Measurements from ENCODE around the gene PLK3.
"Not testable (repeated sequence)": the region's sequence is repeated elsewhere in the genome, so short reads cannot be mapped to it uniquely, and the experiment has no call there.

Gene PLK3

DNA sequence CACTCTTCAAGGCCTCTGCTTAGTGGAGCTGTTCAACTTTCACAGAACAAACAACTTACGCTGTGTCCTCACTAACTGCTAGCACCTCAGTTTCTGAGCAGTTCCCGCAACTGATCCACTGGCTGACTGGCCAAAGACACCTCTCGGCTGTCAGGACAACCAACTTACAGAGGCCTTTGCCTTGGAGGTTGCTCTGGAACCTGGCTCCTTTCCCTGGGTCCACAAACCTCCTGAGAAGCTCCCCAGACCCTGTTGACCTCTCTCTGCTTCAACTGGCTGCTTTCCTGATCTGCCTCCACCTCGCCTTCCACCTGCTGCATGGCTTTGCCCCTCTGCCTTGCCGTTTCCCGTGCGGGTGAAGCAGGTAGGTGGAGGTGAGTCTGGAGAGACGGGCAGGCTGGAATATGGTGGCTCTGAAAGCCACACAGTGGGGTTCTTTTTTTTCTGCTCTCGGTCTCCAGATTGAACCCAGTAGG lies 21.1 kb downstream of the PLK3 start:
- Histone ChIP-seq H3K9me3 (ENCODE audit: insufficient read depth, low read length) (no peaks in the 10 kb centered on the region), H3K4me2 (ENCODE audit: low read length) (peak overlapping the region; percentile 100), H3K27ac (ENCODE audit: low read length) (no peak overlapping the region), H4K20me1 (ENCODE audit: insufficient read depth, low read length) (no peaks in the 10 kb centered on the region), H3K36me3 (replicated peaks; ENCODE audit: low read depth, low read length) (peaks cover 14% of the 10 kb centered on the region), H3K4me1 (ENCODE audit: low read length) (peaks cover 19% of the 10 kb centered on the region), H3K27me3 (ENCODE audit: low read depth, low read length) (no peaks in the 10 kb centered on the region), H2AFZ (ENCODE audit: low read depth, low read length) (no peak overlapping the region), H3K79me2 (ENCODE audit: low read length) (no peaks in the 10 kb centered on the region), H3K9ac (ENCODE audit: low read length) (no peak overlapping the region), H3K4me3 (ENCODE audit: low read length) (no peak overlapping the region)
- no peak for TF ChIP-seq EZH2phosphoT487 (IDR thresholded peaks at IDR 0.05; ENCODE audit: low read depth)
- TF ChIP-seq, protein P1, sequence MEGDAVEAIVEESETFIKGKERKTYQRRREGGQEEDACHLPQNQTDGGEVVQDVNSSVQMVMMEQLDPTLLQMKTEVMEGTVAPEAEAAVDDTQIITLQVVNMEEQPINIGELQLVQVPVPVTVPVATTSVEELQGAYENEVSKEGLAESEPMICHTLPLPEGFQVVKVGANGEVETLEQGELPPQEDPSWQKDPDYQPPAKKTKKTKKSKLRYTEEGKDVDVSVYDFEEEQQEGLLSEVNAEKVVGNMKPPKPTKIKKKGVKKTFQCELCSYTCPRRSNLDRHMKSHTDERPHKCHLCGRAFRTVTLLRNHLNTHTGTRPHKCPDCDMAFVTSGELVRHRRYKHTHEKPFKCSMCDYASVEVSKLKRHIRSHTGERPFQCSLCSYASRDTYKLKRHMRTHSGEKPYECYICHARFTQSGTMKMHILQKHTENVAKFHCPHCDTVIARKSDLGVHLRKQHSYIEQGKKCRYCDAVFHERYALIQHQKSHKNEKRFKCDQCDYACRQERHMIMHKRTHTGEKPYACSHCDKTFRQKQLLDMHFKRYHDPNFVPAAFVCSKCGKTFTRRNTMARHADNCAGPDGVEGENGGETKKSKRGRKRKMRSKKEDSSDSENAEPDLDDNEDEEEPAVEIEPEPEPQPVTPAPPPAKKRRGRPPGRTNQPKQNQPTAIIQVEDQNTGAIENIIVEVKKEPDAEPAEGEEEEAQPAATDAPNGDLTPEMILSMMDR (IDR thresholded peaks at IDR 0.05; ENCODE audit: low read depth, low read length): no peak

- peaks cover 10% of the 10 kb centered on the region for H3K36me3 ChIP-seq (replicated peaks; ENCODE audit: low read depth, low read length)
- H2AFZ ChIP-seq (ENCODE audit: low read depth, low read length): no peak overlapping the region
- no peaks in the 10 kb centered on the region for H4K20me1 ChIP-seq (ENCODE audit: insufficient read depth, low read length)
Observed at GRCh38 chr1:44822131-44822701, 22.0 kb downstream of the PLK3 start.

DNA sequence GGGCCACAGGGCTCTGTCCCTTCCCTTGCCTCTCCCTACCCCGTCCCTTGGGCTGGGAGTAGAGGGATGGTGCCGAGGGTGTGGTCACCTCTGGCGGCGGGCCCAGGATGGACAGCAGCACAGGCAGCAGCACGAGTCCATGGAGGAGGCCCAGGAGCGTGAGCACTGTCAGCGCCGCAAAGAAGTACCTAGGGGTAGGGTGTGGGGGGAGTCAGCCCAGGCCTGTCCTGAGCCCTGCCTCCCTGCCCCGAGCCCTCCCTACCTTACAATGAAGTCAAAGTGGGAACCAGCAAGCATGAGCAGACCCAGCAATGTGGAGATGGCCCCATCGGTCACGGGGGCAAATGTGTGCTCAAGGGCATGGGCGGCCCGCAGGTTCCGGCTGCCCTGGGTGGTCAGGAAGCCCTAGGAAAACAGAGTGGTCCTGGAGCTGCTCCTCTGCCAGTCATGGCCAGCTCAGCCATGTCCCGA lies 22.8 kb downstream of the PLK3 start:
- no peak overlapping the region for H3K9ac ChIP-seq (ENCODE audit: low read length)
- H3K27ac ChIP-seq (ENCODE audit: low read length): no peak overlapping the region
- no peak overlapping the region for H3K4me3 ChIP-seq (ENCODE audit: low read length)
- peaks cover 3% of the 10 kb centered on the region for H3K36me3 ChIP-seq (replicated peaks; ENCODE audit: low read depth, low read length)
- no peaks in the 10 kb centered on the region for H4K20me1 ChIP-seq (ENCODE audit: insufficient read depth, low read length)
- H3K27me3 ChIP-seq (ENCODE audit: low read depth, low read length): no peaks in the 10 kb centered on the region
- H3K4me1 ChIP-seq (ENCODE audit: low read length): peaks cover 19% of the 10 kb centered on the region
- H3K79me2 ChIP-seq (ENCODE audit: low read length): no peaks in the 10 kb centered on the region
- no peak overlapping the region for H2AFZ ChIP-seq (ENCODE audit: low read depth, low read length)
- no peaks in the 10 kb centered on the region for H3K9me3 ChIP-seq (ENCODE audit: insufficient read depth, low read length)
- TF ChIP-seq EZH2phosphoT487 (IDR thresholded peaks at IDR 0.05; ENCODE audit: low read depth): no peak
- TF ChIP-seq, protein P1 (IDR thresholded peaks at IDR 0.05; ENCODE audit: low read depth, low read length): no peak
- H3K4me2 ChIP-seq (ENCODE audit: low read length): no peak overlapping the region

More at GRCh38 chr1:44822131-44822701, 22.0 kb downstream of the PLK3 start:
- no peak for TF ChIP-seq EZH2phosphoT487 (IDR thresholded peaks at IDR 0.05; ENCODE audit: low read depth)
- TF ChIP-seq, protein P1 (IDR thresholded peaks at IDR 0.05; ENCODE audit: low read depth, low read length): no peak
- H3K27me3 ChIP-seq (ENCODE audit: low read depth, low read length): no peaks in the 10 kb centered on the region
- no peak overlapping the region for H3K27ac ChIP-seq (ENCODE audit: low read length)
- H3K4me2 ChIP-seq (ENCODE audit: low read length): no peak overlapping the region
- H3K9me3 ChIP-seq (ENCODE audit: insufficient read depth, low read length): no peaks in the 10 kb centered on the region
- no peak overlapping the region for H3K4me3 ChIP-seq (ENCODE audit: low read length)
- no peaks in the 10 kb centered on the region for H3K79me2 ChIP-seq (ENCODE audit: low read length)
- no peak overlapping the region for H3K9ac ChIP-seq (ENCODE audit: low read length)
- peaks cover 19% of the 10 kb centered on the region for H3K4me1 ChIP-seq (ENCODE audit: low read length)

DNA sequence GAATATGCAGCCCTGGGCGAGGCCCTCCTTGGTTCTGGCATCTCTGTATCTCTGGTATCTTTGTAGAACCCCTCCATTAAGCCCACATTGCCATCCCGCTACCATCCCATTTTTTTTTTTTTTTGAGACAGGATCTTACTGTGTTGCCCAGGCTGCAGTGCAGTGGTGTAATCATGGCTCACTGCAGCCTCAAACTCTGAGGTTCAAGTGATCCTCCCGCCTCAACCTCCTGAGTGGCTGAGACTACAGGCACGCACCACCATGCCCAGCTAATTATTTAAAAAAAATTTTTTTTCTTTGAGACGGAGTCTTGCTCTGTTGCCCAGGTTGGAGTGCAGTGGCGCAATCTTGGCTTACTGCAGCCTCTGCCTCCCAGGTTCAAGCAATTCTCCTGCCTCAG lies 24.2 kb downstream of the PLK3 start:
- H3K27me3 ChIP-seq (ENCODE audit: low read depth, low read length); H3K36me3 ChIP-seq (replicated peaks; ENCODE audit: low read depth, low read length); H3K9me3 ChIP-seq (ENCODE audit: insufficient read depth, low read length); H3K4me3 ChIP-seq (ENCODE audit: low read length); H2AFZ ChIP-seq (ENCODE audit: low read depth, low read length); H3K9ac ChIP-seq (ENCODE audit: low read length); H3K79me2 ChIP-seq (ENCODE audit: low read length); H3K27ac ChIP-seq (ENCODE audit: low read length); H3K4me2 ChIP-seq (ENCODE audit: low read length); H4K20me1 ChIP-seq (ENCODE audit: insufficient read depth, low read length); H3K4me1 ChIP-seq (ENCODE audit: low read length): not testable (repeated sequence)
